Effector memory CD4-positive, alpha-beta T cell (primary cell): ENCODE data around the gene KCNK4.

Experiments
- DNase-seq, 3 donors: peaks; one replicate each; pipeline ENCODE4 v3.0.0-alpha.2; 2020
- H3K27ac ChIP-seq: 2 replicates; pipeline ENCODE4 v1.7.0; 2013; ENCODE audit warnings: mild to moderate bottlenecking, low read length, moderate library complexity; ENCODE audit not compliant: insufficient read depth, poor library complexity, severe bottlenecking
- H3K27me3 ChIP-seq: replicated peaks from 2 replicates; pipeline ENCODE4 v1.7.0; 2013; ENCODE audit warnings: mild to moderate bottlenecking, low read length; ENCODE audit not compliant: insufficient read depth, control insufficient read depth, poor library complexity, severe bottlenecking
- H3K36me3 ChIP-seq: 2 replicates; pipeline ENCODE4 v1.7.0; 2013; ENCODE audit warnings: mild to moderate bottlenecking, low read length, moderate library complexity; ENCODE audit not compliant: control insufficient read depth, insufficient read depth
- H3K4me1 ChIP-seq: 2 replicates; pipeline ENCODE4 v1.7.0; 2013; ENCODE audit warnings: low read length, mild to moderate bottlenecking; ENCODE audit not compliant: control insufficient read depth, insufficient read depth, poor library complexity, severe bottlenecking
- H3K4me3 ChIP-seq: 2 replicates; pipeline ENCODE4 v1.7.0; 2013; ENCODE audit warnings: low read length, low read depth, mild to moderate bottlenecking; ENCODE audit not compliant: insufficient read depth, poor library complexity, severe bottlenecking
- H3K9me3 ChIP-seq: 2 replicates; pipeline ENCODE4 v1.7.0; 2013; ENCODE audit warnings: mild to moderate bottlenecking, low read length, moderate library complexity; ENCODE audit not compliant: control insufficient read depth

Gene KCNK4

GRCh38 chr11:64291752-64292459 is 804 bp downstream of the KCNK4 start:
- Histone ChIP-seq H3K4me3 (peak overlapping the region; percentile 42), H3K4me1 (peaks cover 11% of the 10 kb centered on the region), H3K36me3 (no peaks in the 10 kb centered on the region), H3K9me3 (no peaks in the 10 kb centered on the region), H3K27me3 (peaks cover 43% of the 10 kb centered on the region), H3K27ac (no peak overlapping the region)
- no peak for DNase-seq

DNA sequence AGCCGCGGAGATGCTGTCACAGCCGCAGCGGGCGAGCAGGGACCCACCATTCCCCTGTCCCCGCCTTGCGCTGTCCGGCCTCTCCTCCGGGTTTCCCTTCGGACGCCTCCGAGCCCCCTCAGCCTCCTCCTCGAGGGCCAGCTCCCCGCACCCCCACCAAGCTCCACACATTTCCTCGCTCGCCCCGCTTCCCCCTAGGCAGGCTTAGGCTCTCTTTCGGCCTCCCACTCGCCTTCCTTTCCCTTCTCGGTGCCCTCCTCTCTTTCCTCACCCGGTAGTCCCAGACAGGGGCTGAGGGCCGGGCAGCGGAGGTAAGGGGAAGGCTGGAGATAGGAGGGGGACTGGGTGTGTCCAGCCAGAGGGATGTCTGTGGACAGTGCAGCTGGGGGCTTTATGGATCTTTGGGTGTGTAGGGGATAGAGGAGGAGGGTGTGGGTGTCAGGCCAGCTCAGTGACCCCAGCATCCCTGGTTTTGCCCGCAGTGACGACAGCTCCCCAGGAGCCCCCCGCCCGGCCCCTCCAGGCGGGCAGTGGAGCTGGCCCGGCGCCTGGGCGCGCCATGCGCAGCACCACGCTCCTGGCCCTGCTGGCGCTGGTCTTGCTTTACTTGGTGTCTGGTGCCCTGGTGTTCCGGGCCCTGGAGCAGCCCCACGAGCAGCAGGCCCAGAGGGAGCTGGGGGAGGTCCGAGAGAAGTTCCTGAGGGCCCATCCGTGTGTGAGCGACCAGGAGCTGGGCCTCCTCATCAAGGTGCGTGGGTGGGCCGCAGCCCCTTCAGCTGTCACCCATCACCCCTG is 1.6 kb downstream of the KCNK4 start:
- Histone ChIP-seq H3K27ac (no peak overlapping the region), H3K27me3 (peaks cover 51% of the 10 kb centered on the region), H3K4me3 (peak overlapping the region; percentile 42), H3K9me3 (no peaks in the 10 kb centered on the region), H3K4me1 (peaks cover 11% of the 10 kb centered on the region), H3K36me3 (no peaks in the 10 kb centered on the region)
- no peak for DNase-seq

DNA sequence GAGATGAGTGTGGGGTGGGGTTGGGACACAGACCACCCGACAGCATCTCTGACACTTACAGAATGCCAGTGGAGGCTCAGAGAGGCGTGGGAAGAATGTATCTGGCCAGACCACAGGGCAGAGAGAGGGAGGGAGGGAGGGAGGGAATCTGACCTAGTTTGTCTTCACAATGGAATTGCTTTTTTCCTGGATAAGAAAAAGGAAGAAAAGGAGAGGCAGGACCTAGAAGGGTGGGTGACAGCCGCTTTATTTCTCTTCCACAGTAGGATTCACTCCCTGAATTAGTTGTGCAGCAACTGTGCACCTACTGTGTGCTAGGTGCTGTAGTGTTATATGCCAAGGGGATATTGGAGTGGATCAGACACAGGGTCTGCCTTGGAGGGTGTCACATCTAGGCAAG is 3.7 kb downstream of the KCNK4 start:
- Histone ChIP-seq H3K27ac (no peak overlapping the region), H3K9me3 (no peaks in the 10 kb centered on the region), H3K27me3 (peaks cover 72% of the 10 kb centered on the region), H3K36me3 (no peaks in the 10 kb centered on the region), H3K4me1 (peaks cover 26% of the 10 kb centered on the region), H3K4me3 (no peak overlapping the region)
- no peak for DNase-seq

- no peaks in the 10 kb centered on the region for H3K36me3 ChIP-seq
- H3K27ac ChIP-seq, result no peak overlapping the region
- peaks cover 78% of the 10 kb centered on the region for H3K27me3 ChIP-seq
- DNase-seq, result no peak
- H3K4me1 ChIP-seq, result peaks cover 35% of the 10 kb centered on the region
- H3K9me3 ChIP-seq, result no peaks in the 10 kb centered on the region
- H3K4me3 ChIP-seq, result no peak overlapping the region
Observed at GRCh38 chr11:64295760-64296159, 4.7 kb downstream of the KCNK4 start.

DNA sequence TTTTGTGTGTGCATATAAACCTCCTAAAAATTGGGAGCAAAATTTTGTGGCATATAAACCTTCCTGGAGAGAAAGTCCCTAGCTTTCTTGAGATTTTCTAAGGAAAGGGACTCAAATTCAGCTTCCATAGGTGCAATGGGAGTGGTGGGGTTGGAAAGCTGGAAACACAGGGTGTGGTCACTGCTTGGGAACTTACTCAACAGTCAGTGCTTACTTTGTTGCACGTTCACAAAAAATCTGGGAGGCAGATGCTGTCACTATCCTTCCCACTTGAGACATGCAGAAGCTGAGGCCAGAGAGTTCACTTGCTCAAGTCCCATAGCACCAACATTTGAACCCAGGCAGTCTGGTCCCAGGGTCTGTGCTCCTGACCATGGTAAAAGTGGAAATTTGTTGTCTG is 5.1 kb downstream of the KCNK4 start:
- H3K4me3 ChIP-seq, result no peak overlapping the region
- no peak overlapping the region for H3K27ac ChIP-seq
- H3K4me1 ChIP-seq, result peaks cover 35% of the 10 kb centered on the region
- H3K9me3 ChIP-seq, result no peaks in the 10 kb centered on the region
- peaks cover 78% of the 10 kb centered on the region for H3K27me3 ChIP-seq
- H3K36me3 ChIP-seq, result no peaks in the 10 kb centered on the region
- no peak for DNase-seq

DNA sequence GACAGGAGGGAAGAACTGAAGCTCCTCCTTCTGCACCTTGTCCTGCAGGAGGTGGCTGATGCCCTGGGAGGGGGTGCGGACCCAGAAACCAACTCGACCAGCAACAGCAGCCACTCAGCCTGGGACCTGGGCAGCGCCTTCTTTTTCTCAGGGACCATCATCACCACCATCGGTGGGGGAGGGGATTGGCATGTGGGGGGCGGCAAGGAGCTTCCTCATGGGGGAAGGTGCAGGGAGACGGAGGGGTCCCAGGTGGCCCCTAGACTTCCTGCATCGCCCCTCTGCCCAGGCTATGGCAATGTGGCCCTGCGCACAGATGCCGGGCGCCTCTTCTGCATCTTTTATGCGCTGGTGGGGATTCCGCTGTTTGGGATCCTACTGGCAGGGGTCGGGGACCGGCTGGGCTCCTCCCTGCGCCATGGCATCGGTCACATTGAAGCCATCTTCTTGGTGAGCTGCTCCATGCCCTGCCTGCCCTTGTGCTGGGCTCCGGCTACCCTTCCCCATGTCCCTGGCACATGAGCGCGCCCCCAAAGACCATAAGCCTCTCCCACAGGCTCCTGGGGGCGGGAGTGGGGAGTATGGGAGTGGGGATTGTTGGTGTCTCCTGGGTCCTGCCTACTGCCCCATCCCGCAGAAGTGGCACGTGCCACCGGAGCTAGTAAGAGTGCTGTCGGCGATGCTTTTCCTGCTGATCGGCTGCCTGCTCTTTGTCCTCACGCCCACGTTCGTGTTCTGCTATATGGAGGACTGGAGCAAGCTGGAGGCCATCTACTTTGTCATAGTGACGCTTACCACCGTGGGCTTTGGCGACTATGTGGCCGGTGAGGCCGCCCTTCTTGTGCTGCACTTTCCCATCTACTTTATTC is 6.0 kb downstream of the KCNK4 start:
- Histone ChIP-seq H3K4me3 (no peak overlapping the region), H3K27ac (no peak overlapping the region), H3K27me3 (peaks cover 77% of the 10 kb centered on the region), H3K9me3 (no peaks in the 10 kb centered on the region), H3K4me1 (peaks cover 38% of the 10 kb centered on the region), H3K36me3 (no peaks in the 10 kb centered on the region)
- DNase-seq, result no peak

DNA sequence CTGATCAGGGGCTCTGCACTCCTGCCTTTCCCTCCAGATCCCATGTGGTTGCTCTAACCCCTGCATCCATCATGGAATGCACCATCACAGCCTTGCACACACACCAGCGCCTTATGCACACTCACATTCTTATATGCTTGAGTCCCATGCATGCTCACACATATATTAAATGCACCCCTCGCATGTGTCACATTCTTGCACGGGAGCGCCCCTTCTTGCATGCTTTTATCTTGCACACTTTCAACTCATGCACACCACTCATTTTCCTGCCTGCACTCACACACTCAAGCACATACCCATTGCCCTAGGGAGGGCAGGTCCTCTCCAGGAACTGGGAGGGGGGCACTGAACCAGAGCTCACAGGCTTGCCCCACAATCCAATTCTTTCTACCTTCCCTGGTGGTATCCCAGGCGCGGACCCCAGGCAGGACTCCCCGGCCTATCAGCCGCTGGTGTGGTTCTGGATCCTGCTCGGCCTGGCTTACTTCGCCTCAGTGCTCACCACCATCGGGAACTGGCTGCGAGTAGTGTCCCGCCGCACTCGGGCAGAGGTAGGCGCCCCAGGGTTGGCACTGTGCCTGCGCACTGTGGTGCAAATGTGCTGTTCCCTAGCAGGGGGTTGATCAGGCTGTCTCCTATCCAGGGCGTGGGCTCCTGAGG is 6.7 kb downstream of the KCNK4 start:
- H3K4me1 ChIP-seq, result peaks cover 32% of the 10 kb centered on the region
- no peak for DNase-seq
- H3K4me3 ChIP-seq, result no peak overlapping the region
- no peak overlapping the region for H3K27ac ChIP-seq
- no peaks in the 10 kb centered on the region for H3K9me3 ChIP-seq
- peaks cover 69% of the 10 kb centered on the region for H3K27me3 ChIP-seq
- no peaks in the 10 kb centered on the region for H3K36me3 ChIP-seq

DNA sequence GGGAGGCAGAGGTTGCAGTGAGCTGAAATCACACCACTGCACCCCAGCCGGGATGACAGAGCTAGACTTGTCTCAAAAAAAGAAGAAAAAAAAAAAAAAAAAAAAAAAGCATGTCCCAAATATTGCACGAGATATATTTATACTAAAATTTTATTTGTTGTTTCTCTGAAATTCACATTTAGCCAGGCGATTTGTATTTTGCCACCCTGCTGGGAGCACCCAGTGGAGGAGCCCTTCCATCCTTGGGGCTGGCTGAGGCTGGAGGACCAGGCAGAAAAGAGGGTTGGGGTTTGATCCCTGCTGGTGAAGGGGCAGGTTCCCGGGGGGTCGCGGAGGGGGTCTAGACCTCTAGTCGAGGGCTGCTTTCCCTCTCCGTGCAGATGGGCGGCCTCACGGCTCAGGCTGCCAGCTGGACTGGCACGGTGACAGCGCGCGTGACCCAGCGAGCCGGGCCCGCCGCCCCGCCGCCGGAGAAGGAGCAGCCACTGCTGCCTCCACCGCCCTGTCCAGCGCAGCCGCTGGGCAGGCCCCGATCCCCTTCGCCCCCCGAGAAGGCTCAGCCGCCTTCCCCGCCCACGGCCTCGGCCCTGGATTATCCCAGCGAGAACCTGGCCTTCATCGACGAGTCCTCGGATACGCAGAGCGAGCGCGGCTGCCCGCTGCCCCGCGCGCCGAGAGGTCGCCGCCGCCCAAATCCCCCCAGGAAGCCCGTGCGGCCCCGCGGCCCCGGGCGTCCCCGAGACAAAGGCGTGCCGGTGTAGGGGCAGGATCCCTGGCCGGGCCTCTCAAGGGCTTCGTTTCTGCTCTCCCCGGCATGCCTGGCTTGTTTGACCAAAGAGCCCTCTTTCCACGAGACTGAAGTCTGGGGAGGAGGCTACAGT is 8.1 kb downstream of the KCNK4 start:
- H3K27me3 ChIP-seq, result peaks cover 64% of the 10 kb centered on the region
- peaks cover 37% of the 10 kb centered on the region for H3K4me1 ChIP-seq
- no peak overlapping the region for H3K4me3 ChIP-seq
- H3K27ac ChIP-seq, result no peak overlapping the region
- no peak for DNase-seq
- no peaks in the 10 kb centered on the region for H3K36me3 ChIP-seq
- H3K9me3 ChIP-seq, result no peaks in the 10 kb centered on the region
